BE2C (cell line): ENCODE measurements around the gene RRAS2.

Experiments
- DNase-seq: peaks from one replicate; pipeline ENCODE4 v3.0.0-alpha.2; 2020
- H3K27me3 ChIP-seq: fragments of 250-450 bp; sonication (Bioruptor Pico); 2 replicates; pipeline ENCODE4 v1.5.1; 2020; ENCODE audit warnings: mild to moderate bottlenecking
- H3K36me3 ChIP-seq: fragments of 250-450 bp; sonication (Bioruptor Pico); 2 replicates; pipeline ENCODE4 v1.5.1; 2020; ENCODE audit warnings: mild to moderate bottlenecking
- H3K4me1 ChIP-seq: fragments of 250-450 bp; sonication (Bioruptor Pico); 2 replicates; pipeline ENCODE4 v1.5.1; 2020
- H3K4me3 ChIP-seq: 2 replicates; pipeline ENCODE4 v1.5.1; 2011; ENCODE audit warnings: low read depth, low read length
- H3K9me3 ChIP-seq: fragments of 250-450 bp; sonication (Bioruptor Pico); 2 replicates; pipeline ENCODE4 v1.5.1; 2020
- CTCF ChIP-seq: IDR thresholded peaks from 2 replicates; pipeline ENCODE4 v1.5.1; 2012; ENCODE audit warnings: mild to moderate bottlenecking, low read depth, low read length

Gene RRAS2

GRCh38 chr11:14330881-14331280 lies 28.1 kb downstream of the RRAS2 start:
- H3K4me1 ChIP-seq: no peaks in the 10 kb centered on the region
- H3K4me3 ChIP-seq: no peak overlapping the region
- no peaks in the 10 kb centered on the region for H3K27me3 ChIP-seq
- H3K36me3 ChIP-seq: no peaks in the 10 kb centered on the region
- no peaks in the 10 kb centered on the region for H3K9me3 ChIP-seq
- no peak for DNase-seq
- no peak for TF ChIP-seq CTCF

- Histone ChIP-seq H3K27me3 (no peaks in the 10 kb centered on the region), H3K9me3 (no peaks in the 10 kb centered on the region), H3K4me1 (no peaks in the 10 kb centered on the region), H3K36me3 (no peaks in the 10 kb centered on the region), H3K4me3 (no peak overlapping the region)
- no peak for TF ChIP-seq CTCF
- DNase-seq: no peak
Measured at GRCh38 chr11:14329702-14330101, 29.3 kb downstream of the RRAS2 start.

- H3K4me3 ChIP-seq: no peak overlapping the region
- no peak for DNase-seq
- no peaks in the 10 kb centered on the region for H3K4me1 ChIP-seq
- H3K27me3 ChIP-seq: no peaks in the 10 kb centered on the region
- no peaks in the 10 kb centered on the region for H3K9me3 ChIP-seq
- TF ChIP-seq CTCF: no peak
- no peaks in the 10 kb centered on the region for H3K36me3 ChIP-seq
Measured at GRCh38 chr11:14327116-14327515, 31.9 kb downstream of the RRAS2 start.

- Histone ChIP-seq H3K27me3 (no peaks in the 10 kb centered on the region), H3K4me1 (no peaks in the 10 kb centered on the region), H3K4me3 (no peak overlapping the region), H3K36me3 (no peaks in the 10 kb centered on the region), H3K9me3 (no peaks in the 10 kb centered on the region)
- TF ChIP-seq CTCF: no peak
- DNase-seq: no peak
Measured at GRCh38 chr11:14323118-14323676, 35.8 kb downstream of the RRAS2 start.

GRCh38 chr11:14322510-14322909 lies 36.5 kb downstream of the RRAS2 start:
- H3K36me3 ChIP-seq: no peaks in the 10 kb centered on the region
- no peaks in the 10 kb centered on the region for H3K4me1 ChIP-seq

GRCh38 chr11:14320020-14320419 lies 39.0 kb downstream of the RRAS2 start:
- Histone ChIP-seq H3K27me3 (no peaks in the 10 kb centered on the region), H3K4me1 (no peaks in the 10 kb centered on the region), H3K36me3 (no peaks in the 10 kb centered on the region), H3K9me3 (no peaks in the 10 kb centered on the region), H3K4me3 (no peak overlapping the region)
- no peak for DNase-seq
- TF ChIP-seq CTCF: no peak

More at GRCh38 chr11:14322510-14322909, 36.5 kb downstream of the RRAS2 start:
- no peak for TF ChIP-seq CTCF
- Histone ChIP-seq H3K4me3 (no peak overlapping the region), H3K9me3 (no peaks in the 10 kb centered on the region), H3K27me3 (no peaks in the 10 kb centered on the region)
- no peak for DNase-seq
